Measurements from ENCODE around the gene B4GALT5. TPM values are rescaled to one million over a fixed set of nuclear protein-coding genes. Genes with fewer than 3 reads are reported as not detected.
A peak's percentile ranks its signal among the peaks of the same experiment; 100 is the strongest.

B4GALT5 gene
- polyA plus RNA-seq, 1 donor (not counting 4 experiments of a cell fraction or from before 2014, with no cell fraction given): 23.5 TPM

DNA sequence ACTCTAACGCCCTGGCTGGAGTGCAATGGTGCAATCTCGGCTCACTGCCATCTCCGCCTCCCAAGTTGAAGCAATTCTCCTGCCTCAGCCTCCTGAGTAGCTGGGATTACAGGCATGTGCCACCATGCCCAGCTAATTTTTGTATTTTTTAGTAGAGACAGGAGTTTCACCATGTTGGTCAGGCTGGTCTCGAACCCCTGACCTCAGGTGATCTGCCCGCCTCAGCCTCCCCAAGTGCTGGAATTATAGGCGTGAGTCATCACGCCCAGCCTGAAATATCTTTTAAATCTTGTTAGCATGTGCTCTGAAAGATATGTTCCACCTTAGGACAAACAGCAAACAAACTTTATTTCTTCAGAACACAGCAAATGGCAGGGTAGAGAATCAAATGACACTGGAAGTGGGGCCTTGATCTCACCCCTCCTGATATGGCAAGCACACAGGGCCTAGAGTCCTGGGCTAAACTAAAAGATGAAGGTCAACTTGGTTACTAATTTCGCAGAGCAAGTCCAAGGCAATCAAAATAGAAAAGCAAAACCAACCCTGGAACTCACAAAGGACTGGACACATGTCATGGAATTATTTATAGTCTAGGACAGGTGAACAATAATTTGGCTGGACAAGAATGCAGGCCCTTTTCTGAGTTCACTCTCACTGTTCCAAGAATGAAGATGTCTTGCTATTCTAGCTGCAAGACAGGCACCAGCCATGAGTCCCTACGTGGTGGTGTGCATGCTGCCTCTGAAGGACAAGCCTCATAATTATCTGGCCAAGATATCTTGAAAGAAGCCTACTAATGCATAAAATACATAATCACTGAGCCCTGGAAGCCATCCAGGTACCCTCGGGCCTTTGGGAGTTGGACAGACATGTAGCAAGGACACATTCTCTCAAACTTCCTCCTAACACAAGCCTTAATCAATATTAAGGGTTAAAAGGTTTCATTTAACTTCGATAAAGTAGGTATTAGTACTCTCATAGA, 35.6 kb downstream of the B4GALT5 start:
- no peak for DNase-seq (ENCODE audit: low read depth, low spot score)
- Histone ChIP-seq H3K4me3 (ENCODE audit: control insufficient read depth in 2 of 3, extremely low read depth in 1 of 3, insufficient read depth in 2 of 3, low read depth in 1 of 3, low read length in 3 of 3) (no peak overlapping the region), H2AFZ (ENCODE audit: control insufficient read depth, low read length) (no peak overlapping the region), H3K79me2 (ENCODE audit: control insufficient read depth, insufficient read depth, low read length) (peaks cover 73% of the 10 kb centered on the region), H3K9ac (ENCODE audit: control insufficient read depth, extremely low read depth, insufficient read depth, low read length) (no peak overlapping the region), H3K9me3 (ENCODE audit: control insufficient read depth, low read depth, low read length) (no peaks in the 10 kb centered on the region), H3K4me2 (ENCODE audit: control insufficient read depth, extremely low read depth, insufficient read depth, low read depth, low read length) (no peak overlapping the region), H3K27ac (ENCODE audit: control insufficient read depth, insufficient read depth, low read length) (peak overlapping the region; percentile 8), H4K20me1 (ENCODE audit: control insufficient read depth, extremely low read depth, insufficient read depth, low read length) (peaks cover 13% of the 10 kb centered on the region), H3K4me1 (ENCODE audit: control insufficient read depth, extremely low read depth, insufficient read depth, low read length) (peaks cover 48% of the 10 kb centered on the region), H3K27me3 (ENCODE audit: control insufficient read depth, extremely low read depth, insufficient read depth, low read length) (no peaks in the 10 kb centered on the region), H3K36me3 (ENCODE audit: control insufficient read depth in 2 of 2, extremely low read depth in 1 of 2, insufficient read depth in 2 of 2, low read length in 2 of 2) (peaks cover 2 to 6% of the 10 kb centered on the region in 2 experiments), H3K9me1 (ENCODE audit: control insufficient read depth, extremely low read depth, insufficient read depth, low read length) (peaks cover 8% of the 10 kb centered on the region)
- TF ChIP-seq, protein P1, sequence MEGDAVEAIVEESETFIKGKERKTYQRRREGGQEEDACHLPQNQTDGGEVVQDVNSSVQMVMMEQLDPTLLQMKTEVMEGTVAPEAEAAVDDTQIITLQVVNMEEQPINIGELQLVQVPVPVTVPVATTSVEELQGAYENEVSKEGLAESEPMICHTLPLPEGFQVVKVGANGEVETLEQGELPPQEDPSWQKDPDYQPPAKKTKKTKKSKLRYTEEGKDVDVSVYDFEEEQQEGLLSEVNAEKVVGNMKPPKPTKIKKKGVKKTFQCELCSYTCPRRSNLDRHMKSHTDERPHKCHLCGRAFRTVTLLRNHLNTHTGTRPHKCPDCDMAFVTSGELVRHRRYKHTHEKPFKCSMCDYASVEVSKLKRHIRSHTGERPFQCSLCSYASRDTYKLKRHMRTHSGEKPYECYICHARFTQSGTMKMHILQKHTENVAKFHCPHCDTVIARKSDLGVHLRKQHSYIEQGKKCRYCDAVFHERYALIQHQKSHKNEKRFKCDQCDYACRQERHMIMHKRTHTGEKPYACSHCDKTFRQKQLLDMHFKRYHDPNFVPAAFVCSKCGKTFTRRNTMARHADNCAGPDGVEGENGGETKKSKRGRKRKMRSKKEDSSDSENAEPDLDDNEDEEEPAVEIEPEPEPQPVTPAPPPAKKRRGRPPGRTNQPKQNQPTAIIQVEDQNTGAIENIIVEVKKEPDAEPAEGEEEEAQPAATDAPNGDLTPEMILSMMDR (optimal IDR thresholded peaks at IDR 0.05 in 1 of 3, IDR thresholded peaks at IDR 0.05 in 1 of 3, conservative IDR thresholded peaks at IDR 0.05 in 1 of 3; ENCODE audit: extremely low read depth in 1 of 3, insufficient read depth in 2 of 3, low read length in 3 of 3): no peak
- TF ChIP-seq EZH2 (IDR thresholded peaks at IDR 0.05; ENCODE audit: low read length): no peak
- dilution Hi-C loops (cut with MboI; ENCODE audit: extremely low pct_ligation_motif_present, low sequenced_read_pairs): no loop called here
- no peak for FAIRE-seq

DNA sequence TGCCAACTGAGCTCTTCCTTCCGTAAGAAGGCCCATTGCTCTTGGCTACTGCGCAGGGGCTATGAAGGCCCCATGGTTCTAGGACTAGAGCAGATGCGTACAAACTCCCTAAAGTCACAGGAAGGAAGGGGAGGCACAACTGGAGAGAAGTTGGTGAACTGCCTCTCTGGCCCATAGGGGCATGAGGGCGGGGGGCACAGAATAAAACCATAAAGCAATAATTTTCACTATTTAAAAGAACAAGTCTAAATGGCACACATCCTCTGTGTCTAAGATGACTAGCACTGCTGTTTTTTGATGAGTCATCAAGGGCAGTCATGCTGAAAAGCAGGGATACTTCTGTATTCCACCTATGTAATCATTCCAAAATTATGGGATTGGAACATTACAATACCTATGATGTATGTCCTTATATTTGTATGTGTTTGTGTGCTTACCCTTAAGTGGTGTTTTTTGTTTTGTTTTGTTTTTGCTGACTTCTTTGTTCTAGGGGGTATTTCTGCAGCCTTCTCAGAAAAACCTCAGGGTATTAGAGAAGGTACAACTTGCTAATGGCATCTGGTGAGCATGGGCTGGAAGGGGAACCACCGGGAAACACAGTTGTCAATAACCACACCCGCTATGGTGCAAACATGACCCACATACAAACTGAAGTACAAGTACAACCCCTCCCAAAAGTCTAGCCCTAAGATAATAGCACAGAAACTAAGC, 36.9 kb downstream of the B4GALT5 start:
- H3K36me3 ChIP-seq (ENCODE audit: control insufficient read depth in 2 of 2, extremely low read depth in 1 of 2, insufficient read depth in 2 of 2, low read length in 2 of 2): no peaks in the 10 kb centered on the region
- FAIRE-seq (no peak), DNase-seq (ENCODE audit: low read depth, low spot score) (no peak)
- no peak overlapping the region for H3K4me3 ChIP-seq (ENCODE audit: control insufficient read depth in 2 of 3, extremely low read depth in 1 of 3, insufficient read depth in 2 of 3, low read depth in 1 of 3, low read length in 3 of 3)
- H3K9ac ChIP-seq (ENCODE audit: control insufficient read depth, extremely low read depth, insufficient read depth, low read length): no peak overlapping the region
- TF ChIP-seq EZH2 (IDR thresholded peaks at IDR 0.05; ENCODE audit: low read length): no peak
- TF ChIP-seq, protein P1 (optimal IDR thresholded peaks at IDR 0.05 in 1 of 3, IDR thresholded peaks at IDR 0.05 in 1 of 3, conservative IDR thresholded peaks at IDR 0.05 in 1 of 3; ENCODE audit: extremely low read depth in 1 of 3, insufficient read depth in 2 of 3, low read length in 3 of 3): no peak
- peak overlapping the region; percentile 61 for H3K4me2 ChIP-seq (ENCODE audit: control insufficient read depth, extremely low read depth, insufficient read depth, low read depth, low read length)
- H3K79me2 ChIP-seq (ENCODE audit: control insufficient read depth, insufficient read depth, low read length): peaks cover 72% of the 10 kb centered on the region
- H2AFZ ChIP-seq (ENCODE audit: control insufficient read depth, low read length): no peak overlapping the region
- H3K4me1 ChIP-seq (ENCODE audit: control insufficient read depth, extremely low read depth, insufficient read depth, low read length): peaks cover 48% of the 10 kb centered on the region
- H3K9me3 ChIP-seq (ENCODE audit: control insufficient read depth, low read depth, low read length): no peaks in the 10 kb centered on the region
- H3K27me3 ChIP-seq (ENCODE audit: control insufficient read depth, extremely low read depth, insufficient read depth, low read length): no peaks in the 10 kb centered on the region
- dilution Hi-C loops (cut with MboI; ENCODE audit: extremely low pct_ligation_motif_present, low sequenced_read_pairs): no loop called here
- H3K9me1 ChIP-seq (ENCODE audit: control insufficient read depth, extremely low read depth, insufficient read depth, low read length): peaks cover 8% of the 10 kb centered on the region
- peak overlapping the region; percentile 23 for H3K27ac ChIP-seq (ENCODE audit: control insufficient read depth, insufficient read depth, low read length)
- H4K20me1 ChIP-seq (ENCODE audit: control insufficient read depth, extremely low read depth, insufficient read depth, low read length): peaks cover 10% of the 10 kb centered on the region
